CD4-positive, alpha-beta T cell treated with Interleukin-6 at 100 ng/mL for 8 hours (primary cell): ENCODE measurements around the gene ZC3H18.

Experiments used
- DNase-seq: peaks from one replicate; pipeline ENCODE4 v3.0.0-alpha.2; 2020; ENCODE audit warnings: mixed read lengths, low spot score

Gene ZC3H18

GRCh38 chr16:88533381-88533917, 36.8 kb upstream of the ZC3H18 start:
- no peak for DNase-seq

- peak; percentile 78 for DNase-seq
These were observed 36.1 kb upstream of the ZC3H18 start for GRCh38 chr16:88533932-88534637.

DNA sequence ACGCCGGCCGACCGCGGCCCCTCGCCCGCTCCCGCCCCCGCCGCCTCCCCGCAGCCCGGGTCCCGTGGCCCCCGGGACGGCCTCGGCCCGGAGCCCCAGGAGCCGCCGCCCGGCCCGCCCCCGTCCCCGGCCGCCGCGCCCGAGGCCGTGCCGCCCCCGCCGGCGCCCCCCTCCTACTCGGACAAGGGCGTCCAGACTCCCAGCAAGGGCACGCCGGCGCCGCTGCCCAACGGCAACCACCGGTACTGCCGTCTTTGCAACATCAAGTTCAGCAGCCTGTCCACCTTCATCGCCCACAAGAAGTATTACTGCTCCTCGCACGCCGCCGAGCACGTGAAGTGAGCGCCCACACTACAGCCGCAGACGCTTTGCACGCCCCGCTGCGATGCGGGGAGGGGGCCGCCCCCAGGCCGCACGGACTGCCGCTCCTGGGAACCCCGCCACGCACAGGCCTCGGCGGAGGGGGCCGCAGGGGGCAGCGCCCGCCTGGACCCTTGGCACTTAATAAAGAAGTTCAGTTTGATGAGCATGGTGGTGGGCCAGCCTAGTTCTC, 35.5 kb upstream of the ZC3H18 start:
- no peak for DNase-seq

DNA sequence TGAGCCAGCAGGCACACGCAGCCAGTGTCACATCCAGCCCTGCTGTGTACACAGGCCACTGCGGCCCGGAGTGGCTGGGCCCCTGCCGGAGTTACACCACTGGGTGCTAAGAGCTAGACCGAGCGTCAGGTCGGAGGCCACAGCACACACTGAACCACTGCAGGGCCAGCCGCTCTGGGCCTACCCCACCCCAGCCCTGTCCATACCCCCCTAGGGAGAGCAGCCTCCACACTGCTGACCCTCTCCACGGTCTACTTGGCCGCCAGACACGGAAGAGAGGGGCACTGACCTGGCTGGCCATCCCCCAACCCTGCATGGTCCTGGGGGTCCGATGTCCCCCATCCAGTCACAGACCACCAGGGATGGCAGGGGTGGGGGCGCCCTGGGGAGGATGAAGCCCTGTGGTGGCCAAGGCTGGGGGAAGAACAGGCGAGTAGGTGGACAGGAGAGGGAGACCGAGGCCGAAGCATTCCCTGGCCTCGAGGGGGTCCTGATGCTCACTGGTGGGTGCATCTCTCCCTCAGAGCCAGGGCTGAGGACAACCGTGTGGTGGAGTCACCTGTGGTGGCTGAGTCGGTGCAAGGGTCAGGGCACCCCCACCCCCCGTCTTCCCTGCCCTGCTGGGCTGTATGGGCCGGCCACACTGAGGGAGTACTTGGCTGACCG, 34.9 kb upstream of the ZC3H18 start:
- no peak for DNase-seq

GRCh38 chr16:88535857-88536222, 34.4 kb upstream of the ZC3H18 start:
- DNase-seq, result no peak

GRCh38 chr16:88536510-88536909, 33.7 kb upstream of the ZC3H18 start:
- no peak for DNase-seq

DNA sequence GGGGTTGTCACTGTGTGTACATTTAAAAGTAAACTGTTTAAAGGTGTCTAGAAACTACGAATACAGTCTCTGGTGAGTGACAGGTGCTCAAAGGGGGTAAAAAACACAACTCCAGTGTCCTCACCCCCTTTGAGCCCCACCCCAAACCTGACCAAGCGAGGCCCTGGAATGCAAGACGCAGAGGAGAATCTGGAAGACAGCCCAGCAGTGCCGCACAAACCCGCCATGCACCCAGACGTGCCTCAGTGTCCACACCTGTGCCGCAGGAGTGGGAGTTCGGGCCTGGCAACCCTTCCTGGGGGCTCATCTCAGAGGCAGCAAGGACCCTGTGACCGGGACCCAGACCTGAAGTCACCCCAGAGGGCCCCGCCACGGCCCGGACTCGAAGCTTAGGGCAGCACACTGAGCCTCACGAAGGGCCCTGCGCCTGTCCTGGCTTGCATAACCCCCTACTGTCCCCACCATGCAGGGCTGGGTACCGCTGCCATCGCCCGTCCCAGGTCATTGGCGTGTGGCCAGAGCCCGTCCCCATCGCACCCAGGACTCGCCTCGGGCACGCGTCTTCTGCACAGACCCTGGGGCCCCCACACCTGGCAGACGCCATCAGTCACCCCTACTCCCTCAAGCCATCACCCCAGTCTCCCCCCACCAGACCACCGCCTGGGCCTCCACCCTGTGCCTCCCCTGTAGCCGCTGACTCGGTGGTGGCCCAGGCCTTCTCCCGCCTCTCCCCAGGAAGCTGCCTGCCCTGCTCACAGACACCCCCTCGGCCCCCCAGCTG, 33.0 kb upstream of the ZC3H18 start:
- no peak for DNase-seq

GRCh38 chr16:88537859-88538258, 32.3 kb upstream of the ZC3H18 start:
- no peak for DNase-seq

- DNase-seq, result no peak
These were observed 31.7 kb upstream of the ZC3H18 start for GRCh38 chr16:88538366-88539060.

DNA sequence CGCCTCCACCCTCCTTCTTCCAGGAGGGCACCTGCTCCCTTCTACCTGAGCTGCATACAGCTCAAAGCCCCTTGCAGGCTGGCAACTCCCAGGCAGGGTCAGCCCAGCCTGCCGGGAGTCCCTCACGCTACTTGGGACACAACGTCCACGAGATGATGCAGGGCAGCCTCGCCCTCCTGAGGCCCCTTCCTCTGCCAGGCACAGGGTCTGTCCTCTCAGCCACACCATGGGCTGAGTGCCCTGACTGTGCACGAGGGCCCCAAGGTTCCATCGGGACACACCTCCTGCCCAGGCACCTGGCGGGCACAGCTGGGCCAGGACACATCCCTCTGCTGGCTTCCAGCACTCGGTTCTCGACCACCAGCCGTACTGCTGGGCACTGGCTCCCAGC, 30.9 kb upstream of the ZC3H18 start:
- no peak for DNase-seq

DNA sequence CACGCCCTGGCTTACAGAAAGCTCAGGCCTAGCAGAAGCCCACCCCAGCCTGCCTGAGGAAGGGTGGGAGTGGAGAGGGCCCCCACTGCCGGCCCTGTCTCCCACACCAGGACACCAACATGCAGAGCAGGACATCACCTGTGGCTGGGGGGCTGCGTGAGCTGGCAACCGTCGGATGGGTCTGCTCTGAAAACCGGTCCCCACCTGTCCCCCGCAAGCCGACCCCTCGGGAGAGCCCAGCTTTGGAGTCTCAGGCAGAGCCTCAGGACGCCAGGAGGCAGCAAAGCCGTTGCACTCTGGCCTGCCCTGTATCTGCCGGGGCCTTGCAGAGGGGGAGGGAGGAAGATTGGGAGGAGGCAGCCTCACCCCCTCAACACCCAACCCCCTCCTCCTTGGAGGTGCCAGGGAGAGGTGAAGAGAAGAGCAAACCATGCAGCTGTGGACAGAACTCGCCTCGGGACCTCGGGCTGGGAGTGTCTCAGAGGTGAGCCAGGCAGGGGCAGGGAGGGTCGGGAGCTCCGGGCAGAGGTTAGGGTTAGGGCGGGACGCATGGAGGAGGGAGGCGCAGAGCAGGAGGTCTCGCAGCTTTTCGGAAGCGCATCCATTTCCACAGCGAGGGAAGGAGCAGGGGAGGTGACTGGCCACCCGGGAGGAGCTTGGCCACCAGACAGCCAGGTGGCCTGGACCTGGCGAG, 30.4 kb upstream of the ZC3H18 start:
- no peak for DNase-seq

DNA sequence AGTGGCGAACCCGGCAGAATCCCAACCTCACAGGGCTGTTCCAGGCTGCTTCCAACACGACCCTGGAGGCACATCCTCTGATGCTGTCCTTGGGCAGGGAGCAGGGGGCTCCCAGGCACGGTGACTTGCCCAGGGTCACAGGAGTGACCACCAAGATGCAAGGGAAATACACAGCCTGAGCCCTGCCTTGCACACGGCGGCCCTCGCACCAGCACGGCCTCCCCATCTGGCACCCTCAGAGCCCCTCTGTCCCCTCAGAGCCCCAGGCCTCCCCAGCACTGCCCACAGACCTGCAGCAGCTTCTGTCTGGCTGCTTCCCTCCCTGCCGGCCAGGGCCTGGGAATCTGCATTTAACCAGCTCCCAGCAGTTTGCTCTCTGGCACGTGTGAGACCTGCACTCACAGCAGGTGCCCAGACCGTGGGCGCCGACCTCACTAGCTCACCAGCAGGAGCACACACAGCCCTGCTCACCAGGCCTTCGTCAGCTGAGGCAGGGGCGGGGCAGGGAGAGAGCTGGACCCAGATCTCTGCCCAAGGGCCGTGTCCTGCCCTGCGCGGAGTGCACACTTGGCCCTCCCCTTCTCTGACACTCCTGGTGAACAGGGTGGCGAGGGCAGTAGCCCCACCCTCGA, 29.7 kb upstream of the ZC3H18 start:
- DNase-seq, result no peak

- no peak for DNase-seq
These were observed 28.2 kb upstream of the ZC3H18 start for GRCh38 chr16:88541831-88542616.

- DNase-seq, result no peak
These were observed 26.9 kb upstream of the ZC3H18 start for GRCh38 chr16:88543230-88543813.

DNA sequence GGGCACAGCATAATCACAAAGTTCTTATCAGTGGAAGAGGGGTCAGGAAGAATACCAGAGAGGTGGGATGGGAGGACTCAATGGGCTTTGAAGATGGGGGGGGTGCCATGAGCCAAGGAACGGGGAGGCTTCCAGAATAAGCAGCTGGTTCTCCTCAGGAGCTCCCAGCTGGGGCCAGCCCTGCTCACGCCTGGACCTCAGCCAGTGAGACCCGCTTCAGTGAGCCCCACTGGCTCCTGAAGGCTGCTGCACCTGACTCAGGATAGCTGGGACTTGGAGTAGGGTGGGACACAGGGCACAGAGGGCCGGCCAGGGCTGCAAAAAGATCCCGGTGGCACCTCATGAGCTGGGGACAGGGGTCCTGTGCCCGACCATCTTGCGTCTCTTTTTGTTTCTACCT, 24.4 kb upstream of the ZC3H18 start:
- DNase-seq, result no peak

GRCh38 chr16:88548131-88548874, 21.9 kb upstream of the ZC3H18 start:
- no peak for DNase-seq

DNA sequence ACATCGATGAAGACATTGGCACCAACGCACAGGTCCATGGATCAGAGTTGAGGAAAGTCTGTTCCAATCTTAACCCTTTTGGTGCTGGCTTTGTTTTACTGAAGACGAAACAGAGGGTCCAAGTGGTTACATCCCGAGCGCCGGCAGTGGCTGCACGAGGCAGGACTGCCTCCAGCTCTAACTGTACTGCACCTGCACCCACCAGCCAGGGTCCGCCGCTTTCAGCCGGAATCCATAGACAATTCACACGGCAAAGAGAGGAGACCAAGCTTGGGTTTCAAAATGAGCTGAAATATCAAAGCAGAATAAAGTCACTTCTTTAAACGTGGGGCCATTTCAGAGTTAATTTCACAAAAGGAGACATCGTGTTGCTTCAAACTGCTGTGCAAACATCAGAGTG, 21.2 kb upstream of the ZC3H18 start:
- DNase-seq, result no peak

DNA sequence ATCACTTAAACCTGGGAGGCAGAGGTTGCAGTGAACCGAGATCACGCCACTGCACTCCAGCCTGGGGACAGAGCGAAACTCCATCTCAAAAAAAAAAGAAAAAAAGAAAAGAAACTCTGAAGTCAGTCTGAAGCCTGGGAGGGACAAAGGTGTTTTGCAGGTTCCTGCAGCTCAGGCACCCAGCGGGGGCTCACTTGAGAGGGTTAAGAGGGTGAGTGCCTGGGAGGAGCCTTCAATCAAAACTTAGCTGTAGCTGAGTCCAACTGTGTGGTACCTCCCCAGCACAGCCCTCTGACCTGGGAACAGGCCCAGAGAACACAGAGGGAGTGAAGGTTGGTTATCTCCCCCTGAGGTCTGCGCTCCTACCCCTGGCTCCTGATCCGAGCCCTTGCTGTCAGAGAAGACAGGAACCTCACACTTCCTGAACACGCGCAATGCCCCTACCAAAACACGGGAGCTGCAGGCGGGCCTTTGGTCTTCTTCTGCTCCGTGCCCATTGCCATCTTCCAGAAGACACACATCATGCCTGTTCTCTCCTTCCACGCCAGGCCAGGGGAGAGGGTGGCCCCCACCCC, 20.4 kb upstream of the ZC3H18 start:
- DNase-seq, result no peak

GRCh38 chr16:88550246-88550661, 19.9 kb upstream of the ZC3H18 start:
- DNase-seq, result peak; percentile 46
